ENCODE data around the gene KIAA0825.
"Not testable (repeated sequence)": the region's sequence is repeated elsewhere in the genome, so short reads cannot be mapped to it uniquely, and the experiment has no call there.

GRCh38 chr5:94171070-94171469 lies 447.3 kb downstream of the KIAA0825 start:
- not testable (repeated sequence) for TF ChIP-seq CTCF (IDR thresholded peaks at IDR 0.05 in 4 of 5, conservative IDR thresholded peaks at IDR 0.05 in 1 of 5); POLR2A (IDR thresholded peaks at IDR 0.05)
